Common myeloid progenitor, CD34-positive (primary cell): Measurements from ENCODE around the gene FALEC.

Experiments
- CTCF ChIA-PET: fragments of 350-600 bp; sonication (Branson Sonifier 250); formaldehyde crosslinking; loops from one replicate; lab custom pipeline; 2021; ENCODE audit warnings: antibody characterized with exemption; lab: Charles Lee
- POLR2A ChIA-PET: fragments of 350-600 bp; sonication (Branson Sonifier 250); formaldehyde crosslinking; loops from one replicate; lab custom pipeline; 2021; ENCODE audit warnings: antibody characterized with exemption; lab: Charles Lee
- DNase-seq, 3 donors: peaks; one replicate each; pipeline versions ENCODE4 v3.0.0 to v3.0.0-alpha.2; 2013
- H3K27ac ChIP-seq, 2 experiments: 1 replicate in 1 of 2; 2 replicates in 1 of 2; pipeline ENCODE4 v1.7.0; 2013; ENCODE audit warnings: inconsistent platforms in 2 of 2, low read length in 2 of 2, mild to moderate bottlenecking in 2 of 2, low read depth in 1 of 2, moderate library complexity in 1 of 2; ENCODE audit not compliant: severe bottlenecking in 2 of 2, insufficient read depth in 1 of 2, poor library complexity in 1 of 2
- H3K27me3 ChIP-seq, 5 experiments: replicated peaks in 2 of 5; 1 replicate in 3 of 5; 2 replicates in 2 of 5; pipeline versions ENCODE4 v1.6.1 to v1.7.0; 2013; ENCODE audit warnings: low read length in 4 of 5, mild to moderate bottlenecking in 2 of 5, moderate library complexity in 2 of 5, inconsistent platforms in 1 of 5; ENCODE audit not compliant: insufficient read depth in 5 of 5, control insufficient read depth in 4 of 5
- H3K36me3 ChIP-seq, 4 experiments: 1 replicate in 2 of 4; 2 replicates in 2 of 4; pipeline versions ENCODE4 v1.6.1 to v1.7.0; 2013; ENCODE audit warnings: low read length in 3 of 4, control low read depth in 1 of 4, mild to moderate bottlenecking in 1 of 4; ENCODE audit not compliant: control insufficient read depth in 4 of 4, insufficient read depth in 4 of 4
- H3K4me1 ChIP-seq, 4 experiments: 1 replicate in 3 of 4; 2 replicates in 1 of 4; pipeline versions ENCODE4 v1.6.1 to v1.7.1; 2013; ENCODE audit warnings: low read length in 3 of 4, mild to moderate bottlenecking in 3 of 4, control low read depth in 1 of 4, inconsistent platforms in 1 of 4, moderate library complexity in 1 of 4; ENCODE audit not compliant: control insufficient read depth in 4 of 4, insufficient read depth in 4 of 4; ENCODE audit errors: control extremely low read depth in 1 of 4
- H3K4me3 ChIP-seq, 7 experiments: 1 replicate in 4 of 7; 2 replicates in 3 of 7; pipeline versions ENCODE4 v1.5.1 to v1.7.0; 2013; ENCODE audit warnings: mild to moderate bottlenecking in 7 of 7, low read length in 6 of 7, moderate library complexity in 6 of 7, inconsistent platforms in 2 of 7, low read depth in 2 of 7, control low read depth in 1 of 7; ENCODE audit not compliant: insufficient read depth in 4 of 7, control insufficient read depth in 1 of 7; ENCODE audit errors: extremely low read depth in 1 of 7
- H3K9me3 ChIP-seq, 5 experiments: 1 replicate in 4 of 5; 2 replicates in 1 of 5; pipeline versions ENCODE4 v1.6.1 to v1.7.1; 2013; ENCODE audit warnings: low read length in 4 of 5, mild to moderate bottlenecking in 2 of 5, inconsistent platforms in 1 of 5, low read depth in 1 of 5, moderate library complexity in 1 of 5; ENCODE audit not compliant: control insufficient read depth in 4 of 5, insufficient read depth in 2 of 5; ENCODE audit errors: control extremely low read depth in 1 of 5
- WGBS: methylation state at CpG from one replicate; pipeline ENCODE4 v1.1.5; 2013; ENCODE audit not compliant: insufficient coverage; 5-methylcytosine and 5-hydroxymethylcytosine counted together

Gene FALEC

GRCh38 chr1:150508982-150509381 is 6.6 kb upstream of the FALEC start:
- CTCF ChIA-PET, result interaction anchor here (0.6 to 1.0 kb wide), 3 partner anchors 20 to 783 kb away, joined by 3 to 4 read pairs (median 3); no protein-coding TSS in a partner anchor
- no peak overlapping the region for H3K4me3 ChIP-seq

GRCh38 chr1:150511551-150511950 is 4.0 kb upstream of the FALEC start:
- Histone ChIP-seq H3K4me1 (peaks cover 0 to 35% (median 27%) of the 10 kb centered on the region in 4 experiments), H3K27ac (no peak overlapping the region), H3K9me3 (no peaks in the 10 kb centered on the region), H3K36me3 (peaks cover 4 to 12% (median 6%) of the 10 kb centered on the region in 4 experiments), H3K4me3 (no peak overlapping the region), H3K27me3 (no peaks in the 10 kb centered on the region)
- 99% methylated on average over 11 of the region's 12 CpGs for WGBS
- CTCF ChIA-PET, result interaction anchor here (2.4 to 2.6 kb wide), 2 partner anchors 14 to 21 kb away, joined by 6 to 8 read pairs; no protein-coding TSS in a partner anchor
- no peak for DNase-seq
- POLR2A ChIA-PET, result no interaction called here

More at GRCh38 chr1:150508982-150509381, 6.6 kb upstream of the FALEC start:
- DNase-seq, result no peak
- Histone ChIP-seq H3K36me3 (peaks cover 10 to 37% (median 23%) of the 10 kb centered on the region in 4 experiments), H3K27ac (no peak overlapping the region), H3K9me3 (no peaks in the 10 kb centered on the region), H3K4me1 (peaks cover 0 to 19% (median 11%) of the 10 kb centered on the region in 4 experiments), H3K27me3 (no peaks in the 10 kb centered on the region)
- POLR2A ChIA-PET, result no interaction called here
- WGBS, result 48% methylated on average over 2 of the region's 4 CpGs

GRCh38 chr1:150511985-150512660 is 3.4 kb upstream of the FALEC start:
- H3K27ac ChIP-seq, result no peak overlapping the region
- peaks cover under 1 to 7% (median 5%) of the 10 kb centered on the region in 4 experiments for H3K36me3 ChIP-seq
- no peaks in the 10 kb centered on the region for H3K9me3 ChIP-seq
- 98% methylated on average over 16 of the region's 17 CpGs for WGBS
- no peak for DNase-seq
- POLR2A ChIA-PET, result no interaction called here
- CTCF ChIA-PET, result interaction anchor here (1.0 to 2.6 kb wide), 4 partner anchors 8 to 20 kb away, joined by 3 to 8 read pairs (median 4); no protein-coding TSS in a partner anchor
- H3K4me1 ChIP-seq, result peaks cover 0 to 37% (median 28%) of the 10 kb centered on the region in 4 experiments
- H3K4me3 ChIP-seq, result no peak overlapping the region
- no peaks in the 10 kb centered on the region for H3K27me3 ChIP-seq

- peaks cover 0 to 3% (median 2%) of the 10 kb centered on the region in 4 experiments for H3K36me3 ChIP-seq
- no peaks in the 10 kb centered on the region for H3K27me3 ChIP-seq
- 100% methylated on average over 1 of the region's 2 CpGs for WGBS
- no peak for DNase-seq
- peaks cover 0 to 34% (median 25%) of the 10 kb centered on the region in 4 experiments for H3K4me1 ChIP-seq
- POLR2A ChIA-PET, result no interaction called here
- no peak overlapping the region for H3K4me3 ChIP-seq
- no peaks in the 10 kb centered on the region for H3K9me3 ChIP-seq
- no peak overlapping the region for H3K27ac ChIP-seq
- CTCF ChIA-PET, result interaction anchor here (1.0 to 2.6 kb wide), 3 partner anchors 9 to 20 kb away, joined by 3 to 6 read pairs (median 3); no protein-coding TSS in a partner anchor
These were observed 2.7 kb upstream of the FALEC start for GRCh38 chr1:150512846-150513245.

- H3K36me3 ChIP-seq, result peaks cover 0 to 2% (median 1%) of the 10 kb centered on the region in 4 experiments
- H3K27me3 ChIP-seq, result no peaks in the 10 kb centered on the region
- H3K4me1 ChIP-seq, result peaks cover 0 to 29% (median 20%) of the 10 kb centered on the region in 4 experiments
- WGBS, result 86% methylated on average over 2 of the region's 7 CpGs
- ChIA-PET POLR2A (no interaction called here), CTCF (interaction anchor here (0.6 to 2.6 kb wide), 3 partner anchors 11 to 20 kb away, joined by 3 to 6 read pairs (median 3); no protein-coding TSS in a partner anchor)
- H3K27ac ChIP-seq, result no peak overlapping the region
- DNase-seq, result no peak
- no peak overlapping the region for H3K4me3 ChIP-seq
- no peaks in the 10 kb centered on the region for H3K9me3 ChIP-seq
These were observed 2.2 kb upstream of the FALEC start for GRCh38 chr1:150513351-150513791.

- Histone ChIP-seq H3K27ac (no peak overlapping the region), H3K36me3 (peaks cover 0 to 2% (median 1%) of the 10 kb centered on the region in 4 experiments), H3K4me1 (peaks cover 0 to 20% (median 17%) of the 10 kb centered on the region in 4 experiments), H3K9me3 (no peaks in the 10 kb centered on the region), H3K27me3 (no peaks in the 10 kb centered on the region), H3K4me3 (no peak overlapping the region)
- CTCF ChIA-PET, result interaction anchor here (1.1 to 5.2 kb wide), 2 partner anchors 9 to 16 kb away, joined by 5 to 38 read pairs; no protein-coding TSS in a partner anchor
- DNase-seq, result no peak
- 97% methylated on average over 9 of the region's 9 CpGs for WGBS
- POLR2A ChIA-PET, result no interaction called here
These were observed 1.3 kb upstream of the FALEC start for GRCh38 chr1:150514260-150514659.
